Measurements from ENCODE around the gene SPAG9.
"Not testable (repeated sequence)": the region's sequence is repeated elsewhere in the genome, so short reads cannot be mapped to it uniquely, and the experiment has no call there.

SPAG9 gene

DNA sequence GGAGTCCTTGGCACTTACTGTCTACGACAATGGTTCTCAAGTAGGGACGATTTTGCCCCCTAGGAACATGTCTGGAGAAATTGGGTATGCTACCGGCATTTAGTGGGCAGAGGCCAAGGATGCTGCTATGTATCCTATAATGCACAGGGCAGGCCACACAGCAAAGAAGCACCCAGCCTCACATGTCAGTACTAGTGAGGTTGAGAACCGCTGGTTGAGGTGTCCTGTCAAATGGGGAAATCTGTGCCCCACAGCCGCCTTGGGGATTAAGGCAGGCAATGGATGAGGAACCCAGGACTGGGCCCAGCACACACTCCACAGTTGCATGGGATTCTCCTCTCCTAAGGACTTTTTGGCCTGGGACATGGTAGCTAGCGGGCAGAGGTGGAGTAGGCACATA is 167.8 kb downstream of the SPAG9 start:
- peaks cover 19% of the 10 kb centered on the region for H3K27me3 Mint-ChIP-seq
- no peaks in the 10 kb centered on the region for H3K9me3 Mint-ChIP-seq
- no peak overlapping the region for H3K27ac Mint-ChIP-seq
- no peak for DNase-seq
- ATAC-seq, result no peak
- H3K4me1 Mint-ChIP-seq, result peaks cover 39% of the 10 kb centered on the region
- H3K4me3 Mint-ChIP-seq, result no peak overlapping the region

DNA sequence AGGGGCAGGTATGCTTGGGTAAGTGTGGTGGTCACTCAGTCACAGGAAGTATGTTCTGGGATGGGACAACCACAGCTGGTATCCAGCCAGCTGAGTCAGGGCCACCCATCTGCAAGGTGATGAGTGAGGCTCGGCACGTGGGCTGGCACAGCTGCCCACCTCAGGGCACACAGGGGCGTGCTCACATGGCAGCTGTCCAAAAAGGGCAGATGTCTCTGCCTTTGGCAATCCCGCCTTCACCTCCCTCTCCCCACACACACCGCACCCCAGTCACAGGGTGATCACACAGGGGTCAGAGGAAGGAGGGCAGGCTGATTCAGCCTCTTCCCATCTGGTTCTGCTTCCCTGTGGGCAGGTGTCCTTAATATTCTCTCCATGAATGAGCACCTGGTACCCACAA is 168.7 kb downstream of the SPAG9 start:
- ATAC-seq (no peak), DNase-seq (no peak)
- Mint-ChIP-seq H3K27me3 (peaks cover 19% of the 10 kb centered on the region), H3K27ac (no peak overlapping the region), H3K9me3 (no peaks in the 10 kb centered on the region), H3K4me1 (peaks cover 45% of the 10 kb centered on the region), H3K4me3 (no peak overlapping the region)

DNA sequence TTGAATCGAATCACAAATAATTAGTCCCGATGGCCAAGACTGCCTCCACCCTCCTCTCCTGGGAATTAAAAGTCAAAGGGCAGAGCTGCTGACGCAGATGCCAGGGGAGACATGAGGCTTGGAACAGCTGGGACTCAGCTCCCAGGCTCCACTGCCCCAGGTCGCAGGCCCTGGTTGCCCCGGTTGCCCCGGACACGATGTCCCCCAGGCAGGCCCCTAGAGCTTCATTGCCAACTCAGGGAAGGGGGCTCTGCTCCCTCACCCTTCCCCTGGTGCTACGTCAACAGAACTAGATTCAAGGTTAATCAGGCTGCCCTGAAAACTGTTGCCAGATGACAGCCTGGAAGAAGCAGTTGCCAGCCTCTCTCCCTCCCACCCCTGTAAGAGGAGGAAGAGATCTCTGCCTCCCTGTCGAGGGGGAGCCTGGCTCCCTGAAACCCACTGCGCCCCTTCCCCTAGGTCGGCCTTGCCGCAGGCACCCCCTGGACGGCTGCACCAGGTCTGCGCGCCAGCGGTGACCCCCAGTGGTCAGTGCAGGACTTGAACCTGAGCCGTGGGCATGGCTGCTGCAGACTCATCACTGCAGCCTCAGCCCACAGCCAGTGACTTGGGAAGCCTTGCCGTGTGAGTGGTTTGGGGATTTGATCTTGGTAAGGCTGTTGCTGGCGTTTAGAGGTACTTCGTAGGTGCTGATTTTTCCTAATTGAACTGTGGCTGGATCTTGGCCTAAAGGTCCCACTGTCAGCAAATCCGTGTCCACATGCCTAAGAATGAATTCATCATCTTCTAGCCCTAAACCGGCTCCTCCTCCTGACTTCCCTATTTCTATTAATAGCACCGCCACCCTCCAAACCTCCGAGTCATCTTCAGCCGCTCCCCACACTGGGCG is 170.4 kb downstream of the SPAG9 start:
- H3K9me3 Mint-ChIP-seq, result no peaks in the 10 kb centered on the region
- H3K4me3 Mint-ChIP-seq, result no peak overlapping the region
- peaks cover 19% of the 10 kb centered on the region for H3K27me3 Mint-ChIP-seq
- peak; percentile 91 for ATAC-seq
- peak; percentile 51 to 74 for DNase-seq
- H3K4me1 Mint-ChIP-seq, result peaks cover 50% of the 10 kb centered on the region
- peak overlapping the region; percentile 61 to 84 for H3K27ac Mint-ChIP-seq

DNA sequence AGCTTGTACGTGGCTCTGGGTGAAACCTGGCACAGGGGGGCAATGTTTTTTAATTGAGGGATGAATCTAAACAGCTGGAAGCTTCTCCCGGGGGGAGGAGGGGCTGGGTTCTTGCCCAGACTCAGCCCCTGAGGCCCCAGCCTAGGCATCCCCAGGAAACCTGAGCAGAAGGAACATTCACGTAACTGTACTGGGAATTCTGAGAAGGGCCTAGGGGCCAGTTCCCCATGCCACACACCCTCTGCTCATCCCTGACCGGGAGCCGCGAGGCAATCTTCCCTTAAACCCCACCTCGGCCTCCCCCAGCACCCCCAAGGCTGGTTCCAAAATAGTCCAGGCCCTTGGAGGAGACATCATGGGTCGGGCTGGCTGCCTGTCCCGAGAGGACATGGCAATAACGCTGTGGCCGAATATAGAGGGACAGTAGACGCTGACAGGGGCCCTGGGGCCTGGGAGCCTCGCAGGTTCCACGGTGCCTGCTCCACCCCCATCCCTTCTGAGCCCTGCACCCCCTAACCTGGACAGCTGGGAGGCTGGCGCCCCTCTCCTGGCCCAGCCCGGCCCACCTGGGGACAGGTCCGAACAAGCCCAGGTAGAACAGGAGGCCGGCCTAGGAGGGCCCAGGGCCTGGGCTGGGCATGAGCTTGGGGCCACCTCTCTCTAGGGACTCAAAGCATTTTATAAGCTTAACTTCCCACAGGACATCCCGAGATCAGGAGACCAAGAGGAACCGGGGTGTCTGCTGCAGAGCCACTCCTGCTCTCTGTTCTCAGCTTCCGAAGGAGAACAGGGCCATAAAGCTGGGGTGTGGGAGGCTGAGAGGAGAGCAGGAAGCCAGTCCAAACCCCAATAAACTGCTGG is 171.3 kb downstream of the SPAG9 start:
- DNase-seq, result peak in 1 of 2 donors; percentile 10
- peak overlapping the region; percentile 61 to 83 for H3K27ac Mint-ChIP-seq
- H3K4me1 Mint-ChIP-seq, result peaks cover 50% of the 10 kb centered on the region
- no peaks in the 10 kb centered on the region for H3K9me3 Mint-ChIP-seq
- no peak for ATAC-seq
- peaks cover 13% of the 10 kb centered on the region for H3K27me3 Mint-ChIP-seq
- H3K4me3 Mint-ChIP-seq, result no peak overlapping the region

DNA sequence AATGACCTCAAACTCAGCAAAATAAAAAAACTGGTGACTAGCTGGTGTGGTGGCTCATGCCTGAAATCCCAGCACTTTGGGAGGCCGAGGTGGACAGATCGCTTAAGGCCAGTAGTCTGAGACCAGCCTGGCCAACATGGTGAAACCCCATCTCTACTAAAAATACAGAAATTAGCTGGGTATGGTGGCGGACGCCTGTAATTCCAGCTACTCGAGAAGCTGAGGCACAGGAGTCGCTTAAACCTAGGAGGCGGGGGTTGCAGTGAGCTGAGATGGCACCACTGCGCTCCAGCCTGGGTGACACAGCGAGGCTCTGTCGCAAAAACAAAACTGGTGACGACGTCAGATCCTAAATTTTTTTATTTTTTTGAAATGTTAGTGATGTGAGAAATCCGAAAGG is 172.0 kb downstream of the SPAG9 start:
- no peak for DNase-seq
- no peak overlapping the region for H3K4me3 Mint-ChIP-seq
- no peak for ATAC-seq
- H3K9me3 Mint-ChIP-seq, result no peaks in the 10 kb centered on the region
- H3K4me1 Mint-ChIP-seq, result peaks cover 53% of the 10 kb centered on the region
- peak overlapping the region; percentile 29 to 48 for H3K27ac Mint-ChIP-seq
- peaks cover 7% of the 10 kb centered on the region for H3K27me3 Mint-ChIP-seq

DNA sequence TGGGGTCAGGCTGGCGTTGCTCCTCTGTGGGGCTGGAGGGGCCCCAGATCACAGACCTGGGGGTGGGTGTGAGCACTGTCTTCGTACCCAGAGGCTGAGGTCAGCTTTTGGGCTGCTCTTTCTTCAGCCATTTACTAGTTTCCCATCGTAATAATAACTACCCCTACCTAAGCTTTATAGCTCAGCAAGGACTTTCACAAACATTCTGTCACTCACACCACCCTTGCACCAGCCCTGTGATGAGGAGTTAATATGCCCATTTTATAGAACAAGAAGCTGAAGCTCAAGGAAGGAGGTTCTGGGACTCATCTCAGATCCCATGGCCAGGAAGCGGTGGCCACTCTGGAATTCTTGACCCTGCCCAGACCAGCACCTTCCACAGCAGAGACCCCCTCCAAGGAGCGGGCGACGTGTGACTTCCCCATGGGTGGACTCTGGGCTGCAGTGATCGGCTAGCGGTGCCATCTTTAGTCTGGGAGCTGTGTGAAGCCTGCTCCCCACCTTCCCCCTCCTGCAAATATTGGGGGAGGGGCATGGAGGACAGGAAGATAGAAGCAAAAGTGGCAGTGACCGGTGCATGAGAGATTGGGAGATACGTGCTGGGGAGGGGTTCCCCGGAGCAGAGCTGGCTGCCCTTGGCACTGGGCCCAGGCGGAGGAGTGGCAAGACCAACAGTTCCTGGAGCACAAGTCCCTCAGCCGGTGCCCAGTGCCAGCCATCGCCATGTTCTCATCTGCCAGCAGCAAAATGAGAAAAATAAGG is 172.7 kb downstream of the SPAG9 start:
- Mint-ChIP-seq H3K27me3 (no peaks in the 10 kb centered on the region), H3K27ac (no peak overlapping the region), H3K4me3 (no peak overlapping the region), H3K4me1 (peaks cover 60% of the 10 kb centered on the region), H3K9me3 (no peaks in the 10 kb centered on the region)
- DNase-seq (peak in 1 of 2 donors; percentile 7), ATAC-seq (no peak)

DNA sequence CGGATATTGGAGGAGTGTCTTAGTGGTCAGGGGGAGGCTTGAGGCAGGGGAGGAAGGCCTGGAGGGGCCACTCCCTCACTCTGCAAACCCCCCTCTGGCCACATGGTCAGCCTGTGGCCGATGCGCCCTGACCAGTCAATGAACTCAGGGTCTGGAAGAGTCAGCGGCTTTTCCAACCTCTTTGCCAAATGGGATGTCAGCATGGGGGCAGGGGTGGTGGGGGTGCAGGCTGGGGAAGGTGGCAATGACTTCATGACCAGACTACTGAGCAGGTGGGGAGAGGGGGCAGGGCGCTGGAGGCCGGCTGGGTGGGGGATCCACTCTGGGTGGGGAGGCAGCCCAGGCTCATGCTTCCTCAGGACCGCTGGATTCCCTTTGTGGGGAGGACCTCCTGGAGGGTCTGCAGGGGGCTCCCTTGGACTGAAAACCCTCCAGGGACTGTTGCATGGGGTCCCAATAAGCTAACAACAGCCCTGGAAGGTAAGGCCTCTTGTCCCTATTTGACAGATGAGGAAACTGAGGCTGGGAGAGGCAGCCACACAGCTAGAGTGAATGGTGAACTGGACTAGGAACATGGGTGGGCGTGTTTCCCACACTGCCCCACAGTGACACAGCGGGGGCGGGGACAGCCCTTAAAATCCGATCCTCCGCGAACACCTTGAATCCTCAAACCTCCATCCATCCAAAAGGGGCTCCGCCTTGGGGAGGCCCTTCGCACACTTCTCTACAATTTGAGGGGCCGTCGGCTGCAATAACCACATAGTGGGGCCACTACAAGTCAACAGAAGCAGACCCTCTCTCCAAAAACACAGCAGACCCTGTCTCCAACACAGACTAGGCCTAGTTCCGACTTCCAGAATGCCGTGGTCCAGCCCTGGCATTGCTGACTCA is 173.5 kb downstream of the SPAG9 start:
- Mint-ChIP-seq H3K27me3 (no peaks in the 10 kb centered on the region), H3K4me3 (no peak overlapping the region), H3K27ac (no peak overlapping the region), H3K4me1 (peaks cover 68% of the 10 kb centered on the region), H3K9me3 (no peaks in the 10 kb centered on the region)
- DNase-seq (peak in 1 of 2 donors; percentile 7), ATAC-seq (no peak)

DNA sequence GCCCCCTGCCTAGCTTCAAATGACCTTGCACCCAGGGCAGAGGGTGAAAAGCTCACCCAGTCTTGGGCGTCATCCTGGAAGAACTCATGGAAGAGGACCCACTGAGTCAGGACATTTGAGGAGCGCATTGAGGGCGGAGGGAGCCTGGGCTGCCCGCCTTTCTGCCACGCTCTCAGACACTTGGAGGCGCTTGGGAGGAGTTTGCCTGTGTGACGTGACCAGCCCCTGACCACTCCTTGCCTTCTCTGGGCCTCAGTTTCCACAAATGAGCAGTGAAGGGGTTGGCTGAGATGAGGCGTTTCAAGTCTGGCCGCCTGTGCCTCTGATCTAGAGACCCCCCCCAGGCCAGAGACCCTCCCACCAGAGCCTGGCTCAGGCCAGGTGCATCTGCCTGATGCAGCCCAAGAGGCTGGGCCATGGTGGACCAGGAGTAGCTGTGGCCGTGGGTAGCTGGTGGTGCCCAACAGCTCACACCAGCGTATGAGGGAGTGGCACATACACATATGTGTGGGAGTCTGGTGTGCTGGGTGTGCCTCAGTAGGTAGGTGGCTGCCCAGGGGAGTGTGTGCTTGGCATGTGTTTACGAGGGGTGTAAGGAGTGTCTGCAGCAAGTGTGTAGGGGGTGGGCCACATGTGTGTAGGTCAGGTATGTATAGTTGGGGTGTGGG is 174.3 kb downstream of the SPAG9 start:
- ATAC-seq (no peak), DNase-seq (no peak)
- Mint-ChIP-seq H3K4me3 (no peak overlapping the region), H3K9me3 (no peaks in the 10 kb centered on the region), H3K27ac (peak overlapping the region; percentile 0 to 61), H3K27me3 (no peaks in the 10 kb centered on the region), H3K4me1 (peaks cover 74% of the 10 kb centered on the region)

DNA sequence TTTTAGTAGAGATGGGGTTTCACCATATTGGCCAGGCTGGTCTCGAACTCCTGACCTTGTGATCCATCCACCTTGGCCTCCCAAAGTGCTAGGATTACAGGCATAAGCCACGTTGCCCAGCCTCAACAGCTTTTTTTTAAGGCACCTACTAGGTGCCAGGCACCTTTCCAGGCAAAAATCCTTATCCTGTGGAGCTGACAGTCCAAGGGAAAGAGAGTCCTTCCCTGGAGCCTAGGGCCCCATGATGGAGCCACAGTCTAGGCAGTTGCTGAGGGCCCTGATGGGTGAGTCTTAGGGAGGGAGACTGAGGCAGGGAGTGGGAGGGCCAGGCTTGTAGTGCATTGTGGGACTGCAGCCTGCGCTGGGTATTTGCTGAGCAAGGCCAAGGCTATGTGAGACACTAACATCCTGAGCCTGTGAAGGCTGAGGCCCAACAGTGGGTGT is 174.9 kb downstream of the SPAG9 start:
- Mint-ChIP-seq H3K9me3 (no peaks in the 10 kb centered on the region), H3K27ac (peak overlapping the region in 1 of 2 donors; percentile 61), H3K4me1 (peaks cover 71% of the 10 kb centered on the region), H3K27me3 (no peaks in the 10 kb centered on the region), H3K4me3 (no peak overlapping the region)
- ATAC-seq (no peak), DNase-seq (no peak)

DNA sequence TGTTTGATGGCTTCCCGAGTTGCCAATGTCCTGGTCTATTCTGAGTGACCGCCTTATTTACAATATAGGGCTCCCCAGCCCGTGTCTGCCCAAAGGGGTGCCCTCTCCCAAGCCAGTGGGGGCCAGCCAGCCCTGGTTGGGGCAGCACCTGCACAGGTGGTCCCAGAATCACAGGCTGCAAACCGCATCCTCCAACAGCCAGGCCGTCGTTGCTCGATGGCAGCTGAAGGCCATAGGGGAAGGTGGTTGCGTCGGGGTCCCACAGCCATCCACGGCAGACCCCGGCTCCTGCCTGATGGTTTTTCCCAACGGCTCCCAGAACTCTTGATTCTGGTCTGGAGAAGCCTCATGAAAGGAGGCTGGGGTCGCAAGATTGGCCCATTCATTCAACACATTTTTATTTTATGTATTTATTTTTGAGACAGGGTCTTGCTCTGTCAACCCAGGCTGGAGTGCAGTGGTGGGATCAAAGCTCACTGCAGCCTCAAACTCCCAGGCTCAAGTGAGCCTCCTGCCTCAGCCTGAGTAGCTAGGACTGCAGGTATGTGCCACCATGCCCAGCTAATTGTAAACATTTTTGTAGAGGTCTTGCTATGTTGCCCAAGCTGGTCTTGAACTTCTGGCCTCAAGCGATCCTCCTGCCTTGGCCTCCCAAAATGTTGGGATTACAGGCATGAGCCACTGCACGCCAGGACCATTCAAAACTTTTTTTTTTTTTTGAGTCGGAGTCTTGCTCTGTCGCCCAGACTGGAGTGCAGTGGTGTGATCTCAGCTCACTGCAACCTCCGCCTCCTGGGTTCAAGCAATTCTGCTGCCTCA is 175.6 kb downstream of the SPAG9 start:
- Mint-ChIP-seq H3K9me3 (no peaks in the 10 kb centered on the region), H3K4me1 (peaks cover 64% of the 10 kb centered on the region), H3K27ac (peak overlapping the region in 1 of 2 donors; percentile 67), H3K4me3 (peak overlapping the region; percentile 42 to 99), H3K27me3 (no peaks in the 10 kb centered on the region)
- no peak for ATAC-seq
- DNase-seq, result peak in 1 of 2 donors; percentile 9

DNA sequence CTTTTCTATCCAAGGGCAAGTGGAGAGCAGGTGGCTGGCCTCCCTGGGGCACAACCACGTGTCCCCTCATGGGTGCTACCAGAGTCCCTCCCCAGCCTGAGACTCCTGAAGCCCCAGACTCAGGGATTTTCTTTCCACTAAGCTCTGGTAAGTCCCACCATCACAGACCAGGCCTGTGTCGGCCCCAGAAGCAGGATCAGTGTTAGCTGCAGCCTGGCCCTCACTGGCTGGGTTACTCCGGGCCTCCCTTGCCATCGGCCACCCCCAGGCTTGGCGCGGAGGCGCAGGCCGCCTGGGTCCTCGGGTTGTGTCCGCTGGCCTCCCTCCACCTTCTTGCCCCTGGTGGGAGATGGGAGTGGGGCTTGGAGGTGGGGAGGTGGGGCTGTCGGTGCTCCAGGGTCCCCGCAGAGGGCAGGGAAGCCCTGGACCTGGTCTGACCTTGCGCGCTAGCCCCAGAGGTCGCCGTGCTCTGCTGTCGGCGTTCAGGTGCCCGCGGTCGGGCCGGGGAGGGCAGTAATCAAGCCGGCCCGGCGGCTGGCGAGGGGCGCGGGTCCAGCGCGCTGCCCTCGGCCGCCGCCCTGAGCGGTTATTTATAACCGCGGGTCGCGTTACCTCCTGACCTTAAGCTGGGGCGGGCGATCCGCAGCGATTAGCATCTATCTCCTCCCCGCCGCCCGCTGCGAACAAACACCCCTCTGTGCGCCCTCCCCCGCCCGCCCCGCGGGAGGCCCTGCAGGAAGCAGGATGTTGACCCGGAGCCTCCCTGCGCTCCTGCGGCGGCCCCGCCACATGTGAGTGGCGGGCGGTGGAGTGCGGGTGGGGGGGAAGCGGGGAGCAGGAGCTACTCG is 176.4 kb downstream of the SPAG9 start:
- H3K27ac Mint-ChIP-seq, result peak overlapping the region; percentile 97 to 98
- DNase-seq (peak; percentile 66 to 86), ATAC-seq (peak; percentile 91)
- H3K9me3 Mint-ChIP-seq, result no peaks in the 10 kb centered on the region
- H3K4me1 Mint-ChIP-seq, result peaks cover 56% of the 10 kb centered on the region
- H3K4me3 Mint-ChIP-seq, result peak overlapping the region; percentile 93 to 99
- no peaks in the 10 kb centered on the region for H3K27me3 Mint-ChIP-seq

DNA sequence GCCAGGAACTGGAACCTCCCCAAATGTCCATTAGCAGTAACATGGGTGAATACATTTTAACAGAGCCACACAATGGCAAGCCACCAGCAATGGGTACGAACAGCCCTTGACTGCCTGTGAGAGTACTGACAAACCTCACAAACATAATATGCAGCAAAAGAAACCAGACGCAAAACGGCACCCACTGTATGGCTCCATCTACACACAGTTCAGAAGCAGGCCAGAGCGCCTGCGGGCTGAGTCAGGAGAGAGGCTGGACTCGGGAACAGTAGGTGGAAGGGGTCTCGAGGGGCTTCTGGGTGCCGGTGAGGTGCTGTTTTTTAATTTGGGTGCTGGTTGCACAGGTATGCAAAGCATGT is 177.1 kb downstream of the SPAG9 start:
- H3K4me3 Mint-ChIP-seq, result peak overlapping the region; percentile 93 to 99
- H3K9me3 Mint-ChIP-seq, result no peaks in the 10 kb centered on the region
- peaks cover 53% of the 10 kb centered on the region for H3K4me1 Mint-ChIP-seq
- H3K27ac Mint-ChIP-seq, result peak overlapping the region; percentile 97 to 98
- ATAC-seq (no peak), DNase-seq (peak in 1 of 2 donors; percentile 24)
- H3K27me3 Mint-ChIP-seq, result no peaks in the 10 kb centered on the region

DNA sequence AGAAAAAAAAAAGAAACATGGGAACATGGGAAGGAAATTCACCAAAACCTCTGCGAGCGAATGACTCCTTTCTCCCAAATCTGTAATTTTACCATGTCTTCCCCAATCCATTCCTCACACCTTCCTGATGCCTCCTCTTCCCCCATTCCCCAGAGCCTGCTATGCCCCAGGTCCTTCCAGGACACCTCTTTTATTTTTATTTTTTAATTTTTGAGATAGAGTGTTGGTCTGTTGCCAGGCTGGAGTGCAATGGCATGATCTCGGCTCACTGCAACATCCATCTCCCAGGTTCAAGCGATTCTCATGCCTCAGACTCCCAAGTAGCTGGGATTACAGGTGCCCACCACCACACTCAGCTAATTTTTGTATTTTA is 179.0 kb downstream of the SPAG9 start:
- H3K27ac Mint-ChIP-seq, H3K4me3 Mint-ChIP-seq, DNase-seq, H3K9me3 Mint-ChIP-seq, H3K27me3 Mint-ChIP-seq, ATAC-seq: not testable (repeated sequence)
- H3K4me1 Mint-ChIP-seq, result peaks cover 37% of the 10 kb centered on the region

Measured in stimulated activated naive CD8-positive, alpha-beta T cell treated with anti-CD3 and anti-CD28 coated beads, Interleukin-15, amount 100 ng/mL, for 72 hours (primary cell).